GM18520 (cell line): ENCODE data around the gene NRTN.
"Not testable (repeated sequence)": the region's sequence is repeated elsewhere in the genome, so short reads cannot be mapped to it uniquely, and the experiment has no call there.

Experiments used
- ATAC-seq: cut with Tn5 transposase; IDR thresholded peaks from one replicate; pipeline ENCODE4 v1.9.1; 2021; ENCODE audit not compliant: unreplicated experiment

Gene NRTN

GRCh38 chr19:5804516-5805461 lies at the start of gene NRTN:
NRTN (plus strand) TSS chr19:5805067; CDS start chr19:5824166, 19,099 bp downstream.
- ATAC-seq: no peak

GRCh38 chr19:5762608-5763217 lies 42.2 kb upstream of the NRTN start:
- no peak for ATAC-seq

- no peak for ATAC-seq
Observed at GRCh38 chr19:5765220-5765619, 39.6 kb upstream of the NRTN start.

- ATAC-seq: no peak
Observed at GRCh38 chr19:5767949-5768348, 36.9 kb upstream of the NRTN start.

- ATAC-seq: no peak
Observed at GRCh38 chr19:5772416-5772815, 32.5 kb upstream of the NRTN start.

- no peak for ATAC-seq
Observed at GRCh38 chr19:5773276-5773675, 31.6 kb upstream of the NRTN start.

GRCh38 chr19:5774921-5775320 lies 29.9 kb upstream of the NRTN start:
- no peak for ATAC-seq

GRCh38 chr19:5775668-5776309 lies 29.1 kb upstream of the NRTN start:
- no peak for ATAC-seq

- ATAC-seq: no peak
Observed at GRCh38 chr19:5778402-5778801, 26.5 kb upstream of the NRTN start.

GRCh38 chr19:5780916-5781315 lies 24.0 kb upstream of the NRTN start:
- ATAC-seq: not testable (repeated sequence)

- ATAC-seq: no peak
Observed at GRCh38 chr19:5782322-5782721, 22.5 kb upstream of the NRTN start.

- ATAC-seq: no peak
Observed at GRCh38 chr19:5782945-5783919, 21.6 kb upstream of the NRTN start.

GRCh38 chr19:5784581-5785147 lies 20.2 kb upstream of the NRTN start, which contains the start of gene PRR22:
PRR22 (minus strand) TSS chr19:5784746; CDS start chr19:5784660, 86 bp downstream.
- ATAC-seq: no peak

GRCh38 chr19:5785423-5785822 lies 19.4 kb upstream of the NRTN start:
- ATAC-seq: no peak

GRCh38 chr19:5786593-5787408 lies 18.1 kb upstream of the NRTN start:
- ATAC-seq: no peak

- no peak for ATAC-seq
Observed at GRCh38 chr19:5787409-5788182, 17.3 kb upstream of the NRTN start.

GRCh38 chr19:5788422-5788821 lies 16.4 kb upstream of the NRTN start:
- ATAC-seq: no peak

GRCh38 chr19:5789351-5789761 lies 15.5 kb upstream of the NRTN start:
- ATAC-seq: no peak
